ENCODE results near the gene PHRF1. TPM values are rescaled to one million over a fixed set of nuclear protein-coding genes. Genes with fewer than 3 reads are reported as not detected.

PHRF1 gene
- total and polyA plus RNA-seq, 4 donors: 14.7 to 28.4 (median 23.4) TPM

DNA sequence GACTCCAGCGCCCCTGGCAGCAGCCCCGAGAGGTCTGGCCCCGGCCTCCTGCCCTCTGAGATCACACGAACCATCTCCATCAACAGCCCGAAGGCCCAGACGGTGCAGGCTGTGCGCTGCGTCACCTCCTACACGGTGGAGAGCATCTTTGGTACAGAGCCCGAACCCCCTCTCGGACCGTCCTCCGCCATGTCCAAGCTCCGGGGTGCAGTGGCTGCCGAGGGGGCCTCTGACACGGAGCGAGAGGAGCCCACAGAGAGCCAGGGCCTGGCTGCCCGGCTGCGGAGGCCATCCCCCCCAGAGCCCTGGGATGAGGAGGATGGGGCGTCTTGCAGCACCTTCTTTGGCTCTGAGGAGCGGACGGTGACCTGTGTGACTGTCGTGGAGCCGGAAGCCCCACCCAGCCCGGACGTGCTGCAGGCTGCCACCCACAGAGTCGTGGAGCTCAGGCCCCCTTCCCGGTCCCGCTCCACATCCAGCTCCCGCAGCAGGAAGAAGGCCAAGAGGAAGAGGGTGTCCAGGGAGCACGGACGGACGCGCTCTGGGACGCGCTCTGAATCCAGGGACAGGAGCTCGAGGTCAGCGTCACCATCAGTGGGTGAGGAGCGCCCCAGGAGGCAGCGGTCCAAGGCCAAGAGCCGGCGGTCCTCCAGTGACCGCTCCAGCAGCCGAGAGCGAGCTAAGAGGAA, 31.8 kb downstream of the PHRF1 start:
- no peak overlapping the region for H3K4me3 ChIP-seq (ENCODE audit: low read depth, low read length)
- H3K27me3 ChIP-seq (ENCODE audit: control insufficient read depth, insufficient read depth, low read length): no peaks in the 10 kb centered on the region
- WGBS (ENCODE audit: insufficient coverage): 94% methylated on average over 45 of the region's 45 CpGs
- no peak overlapping the region for H3K27ac ChIP-seq (ENCODE audit: low read depth, low read length)
- H3K4me1 ChIP-seq (ENCODE audit: control insufficient read depth, insufficient read depth, low read length): peaks cover under 1% of the 10 kb centered on the region
- no peak for DNase-seq (ENCODE audit: low read depth in 4 of 6, low spot score in 6 of 6)
- H3K9me3 ChIP-seq (ENCODE audit: control insufficient read depth, insufficient read depth, low read length): no peaks in the 10 kb centered on the region
- H3K36me3 ChIP-seq (ENCODE audit: control insufficient read depth, insufficient read depth, low read length): peaks cover 99% of the 10 kb centered on the region

DNA sequence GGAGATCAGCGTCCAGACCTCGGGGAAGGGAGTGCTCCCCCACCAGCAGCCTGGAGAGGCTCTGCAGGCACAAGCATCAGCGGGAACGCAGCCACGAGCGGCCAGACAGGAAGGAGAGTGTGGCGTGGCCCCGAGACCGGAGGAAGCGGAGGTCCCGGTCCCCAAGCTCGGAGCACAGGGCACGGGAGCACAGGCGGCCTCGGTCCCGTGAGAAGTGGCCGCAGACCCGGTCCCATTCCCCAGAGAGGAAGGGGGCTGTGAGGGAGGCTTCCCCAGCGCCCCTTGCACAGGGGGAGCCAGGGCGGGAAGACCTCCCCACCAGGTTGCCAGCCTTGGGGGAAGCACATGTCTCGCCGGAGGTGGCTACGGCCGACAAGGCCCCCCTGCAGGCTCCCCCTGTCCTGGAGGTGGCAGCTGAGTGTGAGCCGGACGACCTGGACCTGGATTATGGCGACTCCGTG, 32.6 kb downstream of the PHRF1 start:
- Histone ChIP-seq H3K4me3 (ENCODE audit: low read depth, low read length) (no peak overlapping the region), H3K9me3 (ENCODE audit: control insufficient read depth, insufficient read depth, low read length) (no peaks in the 10 kb centered on the region), H3K4me1 (ENCODE audit: control insufficient read depth, insufficient read depth, low read length) (peaks cover 3% of the 10 kb centered on the region), H3K27me3 (ENCODE audit: control insufficient read depth, insufficient read depth, low read length) (no peaks in the 10 kb centered on the region), H3K27ac (ENCODE audit: low read depth, low read length) (no peak overlapping the region), H3K36me3 (ENCODE audit: control insufficient read depth, insufficient read depth, low read length) (peaks cover 99% of the 10 kb centered on the region)
- DNase-seq (ENCODE audit: low read depth in 4 of 6, low spot score in 6 of 6): no peak
- 90% methylated on average over 28 of the region's 28 CpGs for WGBS (ENCODE audit: insufficient coverage)

- Histone ChIP-seq H3K4me1 (ENCODE audit: control insufficient read depth, insufficient read depth, low read length) (peaks cover 8% of the 10 kb centered on the region), H3K4me3 (ENCODE audit: low read depth, low read length) (no peak overlapping the region), H3K9me3 (ENCODE audit: control insufficient read depth, insufficient read depth, low read length) (no peaks in the 10 kb centered on the region), H3K27ac (ENCODE audit: low read depth, low read length) (no peak overlapping the region), H3K36me3 (ENCODE audit: control insufficient read depth, insufficient read depth, low read length) (peaks cover 99% of the 10 kb centered on the region), H3K27me3 (ENCODE audit: control insufficient read depth, insufficient read depth, low read length) (no peaks in the 10 kb centered on the region)
- DNase-seq (ENCODE audit: low read depth in 4 of 6, low spot score in 6 of 6): no peak
- WGBS (ENCODE audit: insufficient coverage): 94% methylated on average over 28 of the region's 28 CpGs
Observed at GRCh38 chr11:609341-609811, 33.1 kb downstream of the PHRF1 start.

DNA sequence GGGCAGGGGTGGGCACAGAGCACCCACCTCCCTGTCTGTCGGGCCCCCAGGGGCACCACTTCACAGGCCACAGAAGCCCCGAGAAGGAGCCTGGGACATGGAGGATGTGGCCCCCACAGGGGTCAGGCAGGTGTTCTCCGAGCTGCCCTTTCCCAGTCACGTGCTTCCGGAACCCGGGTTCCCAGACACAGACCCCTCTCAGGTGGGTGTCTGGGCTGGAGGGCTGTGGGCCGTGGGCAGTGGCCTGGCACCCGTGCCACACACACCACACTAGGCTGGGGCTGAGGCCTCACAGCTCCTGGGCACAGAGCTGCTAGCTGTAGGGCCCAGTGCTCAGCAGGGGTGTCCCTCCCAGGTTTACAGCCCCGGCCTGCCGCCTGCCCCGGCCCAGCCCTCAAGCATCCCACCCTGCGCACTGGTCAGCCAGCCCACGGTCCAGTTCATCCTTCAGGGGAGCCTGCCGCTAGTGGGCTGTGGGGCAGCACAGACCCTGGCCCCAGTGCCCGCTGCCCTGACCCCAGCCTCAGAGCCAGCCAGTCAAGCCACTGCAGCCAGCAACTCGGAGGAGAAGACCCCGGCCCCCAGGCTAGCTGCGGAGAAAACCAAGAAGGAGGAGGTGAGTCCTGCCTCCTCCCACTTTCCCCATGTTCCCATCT, 34.0 kb downstream of the PHRF1 start:
- DNase-seq (ENCODE audit: low read depth in 4 of 6, low spot score in 6 of 6): no peak
- H3K36me3 ChIP-seq (ENCODE audit: control insufficient read depth, insufficient read depth, low read length): peaks cover 99% of the 10 kb centered on the region
- H3K9me3 ChIP-seq (ENCODE audit: control insufficient read depth, insufficient read depth, low read length): no peaks in the 10 kb centered on the region
- H3K27me3 ChIP-seq (ENCODE audit: control insufficient read depth, insufficient read depth, low read length): no peaks in the 10 kb centered on the region
- H3K4me3 ChIP-seq (ENCODE audit: low read depth, low read length): no peak overlapping the region
- peaks cover 17% of the 10 kb centered on the region for H3K4me1 ChIP-seq (ENCODE audit: control insufficient read depth, insufficient read depth, low read length)
- 92% methylated on average over 15 of the region's 18 CpGs for WGBS (ENCODE audit: insufficient coverage)
- H3K27ac ChIP-seq (ENCODE audit: low read depth, low read length): no peak overlapping the region

DNA sequence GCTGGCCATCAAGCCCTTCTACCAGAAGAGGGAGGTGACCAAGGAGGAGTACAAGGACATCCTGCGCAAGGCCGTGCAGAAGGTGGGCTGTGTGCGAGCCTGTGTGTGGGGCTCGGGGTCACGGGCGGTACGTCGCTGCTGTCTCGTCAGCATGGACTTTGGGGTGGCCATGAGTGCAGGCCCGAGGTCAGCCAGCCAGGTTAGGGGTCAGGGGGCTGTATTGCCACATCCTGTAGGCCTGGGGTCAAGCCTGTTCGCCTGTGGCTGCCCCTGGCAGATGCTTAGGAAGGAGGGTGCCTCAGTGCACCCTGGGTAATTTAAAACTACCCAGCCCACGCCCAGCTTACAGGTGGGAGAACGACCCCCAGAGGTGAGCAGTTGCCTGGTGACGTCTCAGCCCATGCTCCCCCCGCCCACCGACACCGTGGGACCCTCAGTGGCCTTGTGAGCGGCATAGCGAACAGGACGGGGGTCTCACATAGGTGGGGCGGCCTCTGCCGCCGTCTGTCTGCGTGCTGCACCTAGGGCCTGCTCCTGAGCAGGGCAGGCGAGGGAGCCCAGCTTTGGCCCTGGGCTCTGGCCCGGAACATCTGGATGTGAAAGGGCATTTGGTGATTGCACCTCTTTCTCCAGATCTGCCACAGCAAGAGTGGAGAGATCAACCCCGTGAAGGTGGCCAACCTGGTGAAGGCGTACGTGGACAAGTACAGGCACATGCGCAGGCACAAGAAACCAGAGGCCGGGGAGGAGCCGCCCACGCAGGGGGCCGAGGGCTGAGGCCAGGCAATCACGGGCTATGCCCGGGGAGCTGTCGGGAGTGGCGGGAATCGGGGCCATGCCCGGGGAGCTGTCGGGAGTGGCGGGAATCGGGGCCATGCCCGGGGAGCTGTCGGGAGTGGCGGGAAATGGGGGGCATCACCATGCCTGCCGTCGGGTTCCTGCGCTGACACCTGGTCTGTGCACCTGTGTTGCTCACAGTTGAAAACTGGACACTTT, 35.0 kb downstream of the PHRF1 start:
- no peaks in the 10 kb centered on the region for H3K27me3 ChIP-seq (ENCODE audit: control insufficient read depth, insufficient read depth, low read length)
- H3K4me3 ChIP-seq (ENCODE audit: low read depth, low read length): no peak overlapping the region
- peaks cover 27% of the 10 kb centered on the region for H3K4me1 ChIP-seq (ENCODE audit: control insufficient read depth, insufficient read depth, low read length)
- H3K36me3 ChIP-seq (ENCODE audit: control insufficient read depth, insufficient read depth, low read length): peaks cover 95% of the 10 kb centered on the region
- DNase-seq (ENCODE audit: low read depth in 4 of 6, low spot score in 6 of 6): no peak
- no peak overlapping the region for H3K27ac ChIP-seq (ENCODE audit: low read depth, low read length)
- 88% methylated on average over 38 of the region's 49 CpGs for WGBS (ENCODE audit: insufficient coverage)
- H3K9me3 ChIP-seq (ENCODE audit: control insufficient read depth, insufficient read depth, low read length): no peaks in the 10 kb centered on the region

GRCh38 chr11:612201-612960, 36.1 kb downstream of the PHRF1 start:
- DNase-seq (ENCODE audit: low read depth in 4 of 6, low spot score in 6 of 6): no peak
- no peak overlapping the region for H3K4me3 ChIP-seq (ENCODE audit: low read depth, low read length)
- no peaks in the 10 kb centered on the region for H3K27me3 ChIP-seq (ENCODE audit: control insufficient read depth, insufficient read depth, low read length)
- no peaks in the 10 kb centered on the region for H3K9me3 ChIP-seq (ENCODE audit: control insufficient read depth, insufficient read depth, low read length)
- WGBS (ENCODE audit: insufficient coverage): 77% methylated on average over 24 of the region's 27 CpGs
- no peak overlapping the region for H3K27ac ChIP-seq (ENCODE audit: low read depth, low read length)
- H3K36me3 ChIP-seq (ENCODE audit: control insufficient read depth, insufficient read depth, low read length): peaks cover 95% of the 10 kb centered on the region
- peaks cover 33% of the 10 kb centered on the region for H3K4me1 ChIP-seq (ENCODE audit: control insufficient read depth, insufficient read depth, low read length)

DNA sequence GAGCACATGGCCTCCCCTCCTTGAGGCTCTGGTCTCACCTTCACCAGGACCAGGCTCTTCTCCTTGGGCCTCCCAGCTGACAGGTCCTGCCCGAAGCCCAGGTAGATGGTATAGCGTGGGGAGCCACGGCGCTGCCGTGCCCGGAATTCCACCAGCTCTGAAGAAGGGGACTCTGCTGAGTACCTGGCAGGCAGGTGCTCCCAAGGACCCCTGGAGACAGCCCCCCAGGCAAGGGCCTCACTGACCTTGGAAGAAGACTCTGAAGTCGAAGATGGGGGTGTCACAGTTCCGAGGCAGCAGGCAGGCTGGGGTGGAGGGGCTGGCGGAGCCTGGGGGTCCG, 36.7 kb downstream of the PHRF1 start:
- no peak for DNase-seq (ENCODE audit: low read depth in 4 of 6, low spot score in 6 of 6)
- Histone ChIP-seq H3K4me1 (ENCODE audit: control insufficient read depth, insufficient read depth, low read length) (peaks cover 33% of the 10 kb centered on the region), H3K36me3 (ENCODE audit: control insufficient read depth, insufficient read depth, low read length) (peaks cover 94% of the 10 kb centered on the region), H3K9me3 (ENCODE audit: control insufficient read depth, insufficient read depth, low read length) (no peaks in the 10 kb centered on the region), H3K27ac (ENCODE audit: low read depth, low read length) (no peak overlapping the region), H3K27me3 (ENCODE audit: control insufficient read depth, insufficient read depth, low read length) (no peaks in the 10 kb centered on the region), H3K4me3 (ENCODE audit: low read depth, low read length) (no peak overlapping the region)
- WGBS (ENCODE audit: insufficient coverage): 90% methylated on average over 10 of the region's 10 CpGs

DNA sequence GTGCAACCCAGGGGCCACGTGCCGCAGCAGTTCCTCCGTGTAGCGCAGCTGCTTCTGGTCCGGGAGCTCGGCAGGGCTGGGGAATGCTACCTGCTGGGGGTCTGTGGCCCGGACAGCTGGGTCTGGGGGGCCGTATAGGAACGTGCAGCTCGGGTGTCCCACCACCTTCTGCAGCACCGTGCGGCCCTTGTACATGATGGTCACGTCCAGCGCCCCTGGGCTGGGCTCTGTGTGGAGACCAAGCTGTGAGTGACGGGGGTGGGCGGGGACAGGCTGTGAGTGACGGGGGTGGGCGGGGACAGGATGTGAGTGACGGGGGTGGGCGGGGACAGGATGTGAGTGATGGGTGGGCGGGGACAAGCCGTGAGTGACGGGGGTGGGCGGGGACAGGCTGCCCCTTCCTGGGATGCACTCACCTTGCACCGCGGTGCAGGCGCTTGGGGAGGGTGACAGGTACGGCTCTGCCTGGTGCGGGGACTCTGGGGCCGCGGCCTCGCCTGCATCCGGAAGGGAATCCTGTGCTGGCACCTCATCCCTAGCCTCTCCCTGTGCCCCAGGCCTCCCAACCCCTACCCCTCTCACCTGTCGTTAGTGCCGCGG, 37.2 kb downstream of the PHRF1 start:
- H3K27ac ChIP-seq (ENCODE audit: low read depth, low read length): no peak overlapping the region

More for the DNA sequence above, 37.2 kb downstream of the PHRF1 start:
- Histone ChIP-seq H3K9me3 (ENCODE audit: control insufficient read depth, insufficient read depth, low read length) (no peaks in the 10 kb centered on the region), H3K36me3 (ENCODE audit: control insufficient read depth, insufficient read depth, low read length) (peaks cover 94% of the 10 kb centered on the region), H3K27me3 (ENCODE audit: control insufficient read depth, insufficient read depth, low read length) (no peaks in the 10 kb centered on the region), H3K4me3 (ENCODE audit: low read depth, low read length) (no peak overlapping the region), H3K4me1 (ENCODE audit: control insufficient read depth, insufficient read depth, low read length) (peaks cover 33% of the 10 kb centered on the region)
- no peak for DNase-seq (ENCODE audit: low read depth in 4 of 6, low spot score in 6 of 6)
- WGBS (ENCODE audit: insufficient coverage): 68% methylated on average over 22 of the region's 36 CpGs

All from spinal cord (tissue), 10 donors.